ENCODE measurements around the gene NUDT9.
"Not testable (repeated sequence)": the region's sequence is repeated elsewhere in the genome, so short reads cannot be mapped to it uniquely, and the experiment has no call there.

NUDT9 gene

GRCh38 chr4:87433342-87433741 is 11.0 kb downstream of the NUDT9 start:
- FAIRE-seq (no peak), DNase-seq (ENCODE audit: insufficient read length) (no peak)
- no peak for TF ChIP-seq TAF1 (IDR thresholded peaks at IDR 0.05; ENCODE audit: borderline replicate concordance, low read depth, low read length)
- no peak for TF ChIP-seq POLR2A (IDR thresholded peaks at IDR 0.05; ENCODE audit: low read depth, low read length)
- no peak for TF ChIP-seq POLR2AphosphoS5 (IDR thresholded peaks at IDR 0.05; ENCODE audit: low read depth, low read length)

GRCh38 chr4:87442889-87443288 is 20.5 kb downstream of the NUDT9 start:
- FAIRE-seq (no peak), DNase-seq (ENCODE audit: insufficient read length) (no peak)
- no peak for TF ChIP-seq TAF1 (IDR thresholded peaks at IDR 0.05; ENCODE audit: borderline replicate concordance, low read depth, low read length)
- no peak for TF ChIP-seq POLR2AphosphoS5 (IDR thresholded peaks at IDR 0.05; ENCODE audit: low read depth, low read length)
- no peak for TF ChIP-seq POLR2A (IDR thresholded peaks at IDR 0.05; ENCODE audit: low read depth, low read length)

GRCh38 chr4:87444741-87445140 is 22.4 kb downstream of the NUDT9 start:
- DNase-seq (ENCODE audit: insufficient read length) (no peak), FAIRE-seq (no peak)
- no peak for TF ChIP-seq POLR2A (IDR thresholded peaks at IDR 0.05; ENCODE audit: low read depth, low read length)
- TF ChIP-seq TAF1 (IDR thresholded peaks at IDR 0.05; ENCODE audit: borderline replicate concordance, low read depth, low read length) = no peak
- no peak for TF ChIP-seq POLR2AphosphoS5 (IDR thresholded peaks at IDR 0.05; ENCODE audit: low read depth, low read length)

GRCh38 chr4:87445964-87446363 is 23.6 kb downstream of the NUDT9 start:
- FAIRE-seq = no peak
- no peak for DNase-seq (ENCODE audit: insufficient read length)

GRCh38 chr4:87446375-87446774 is 24.0 kb downstream of the NUDT9 start:
- DNase-seq (ENCODE audit: insufficient read length); FAIRE-seq: not testable (repeated sequence)

More at GRCh38 chr4:87445964-87446363, 23.6 kb downstream of the NUDT9 start:
- TF ChIP-seq POLR2AphosphoS5 (IDR thresholded peaks at IDR 0.05; ENCODE audit: low read depth, low read length) = no peak

GRCh38 chr4:87451537-87451936 is 29.2 kb downstream of the NUDT9 start:
- no peak for DNase-seq (ENCODE audit: insufficient read length)
- TF ChIP-seq TAF1 (IDR thresholded peaks at IDR 0.05; ENCODE audit: borderline replicate concordance, low read depth, low read length) (no peak), POLR2A (IDR thresholded peaks at IDR 0.05; ENCODE audit: low read depth, low read length) (no peak), POLR2AphosphoS5 (IDR thresholded peaks at IDR 0.05; ENCODE audit: low read depth, low read length) (no peak)
- FAIRE-seq = no peak

- FAIRE-seq (no peak), DNase-seq (ENCODE audit: insufficient read length) (no peak)
- no peak for TF ChIP-seq POLR2AphosphoS5 (IDR thresholded peaks at IDR 0.05; ENCODE audit: low read depth, low read length)
- TF ChIP-seq POLR2A (IDR thresholded peaks at IDR 0.05; ENCODE audit: low read depth, low read length) = no peak
- no peak for TF ChIP-seq TAF1 (IDR thresholded peaks at IDR 0.05; ENCODE audit: borderline replicate concordance, low read depth, low read length)
Measured at GRCh38 chr4:87458913-87459312, 36.5 kb downstream of the NUDT9 start.

- no peak for FAIRE-seq
Measured at GRCh38 chr4:87461281-87461700, 38.9 kb downstream of the NUDT9 start.

GRCh38 chr4:87462102-87462501 is 39.7 kb downstream of the NUDT9 start:
- FAIRE-seq (no peak), DNase-seq (ENCODE audit: insufficient read length) (no peak)
- TF ChIP-seq POLR2AphosphoS5 (IDR thresholded peaks at IDR 0.05; ENCODE audit: low read depth, low read length) (no peak), POLR2A (IDR thresholded peaks at IDR 0.05; ENCODE audit: low read depth, low read length) (no peak), TAF1 (IDR thresholded peaks at IDR 0.05; ENCODE audit: borderline replicate concordance, low read depth, low read length) (no peak)

More at GRCh38 chr4:87461281-87461700, 38.9 kb downstream of the NUDT9 start:
- TF ChIP-seq TAF1 (IDR thresholded peaks at IDR 0.05; ENCODE audit: borderline replicate concordance, low read depth, low read length) (no peak), POLR2AphosphoS5 (IDR thresholded peaks at IDR 0.05; ENCODE audit: low read depth, low read length) (no peak), POLR2A (IDR thresholded peaks at IDR 0.05; ENCODE audit: low read depth, low read length) (no peak)
- DNase-seq (ENCODE audit: insufficient read length) = no peak

- DNase-seq (ENCODE audit: insufficient read length) (no peak), FAIRE-seq (no peak)
- TF ChIP-seq TAF1 (IDR thresholded peaks at IDR 0.05; ENCODE audit: borderline replicate concordance, low read depth, low read length) (no peak), POLR2AphosphoS5 (IDR thresholded peaks at IDR 0.05; ENCODE audit: low read depth, low read length) (no peak), POLR2A (IDR thresholded peaks at IDR 0.05; ENCODE audit: low read depth, low read length) (no peak)
Measured at GRCh38 chr4:87465739-87466366, 43.5 kb downstream of the NUDT9 start.

GRCh38 chr4:87469390-87469789 is 47.0 kb downstream of the NUDT9 start:
- FAIRE-seq (peak; percentile 42), DNase-seq (ENCODE audit: insufficient read length) (no peak)
- TF ChIP-seq TAF1 (IDR thresholded peaks at IDR 0.05; ENCODE audit: borderline replicate concordance, low read depth, low read length) = no peak
- TF ChIP-seq POLR2AphosphoS5 (IDR thresholded peaks at IDR 0.05; ENCODE audit: low read depth, low read length) = no peak
- no peak for TF ChIP-seq POLR2A (IDR thresholded peaks at IDR 0.05; ENCODE audit: low read depth, low read length)

GRCh38 chr4:87476934-87477333 is 54.6 kb downstream of the NUDT9 start:
- no peak for FAIRE-seq
- TF ChIP-seq TAF1 (IDR thresholded peaks at IDR 0.05; ENCODE audit: borderline replicate concordance, low read depth, low read length) (no peak), POLR2AphosphoS5 (IDR thresholded peaks at IDR 0.05; ENCODE audit: low read depth, low read length) (no peak), POLR2A (IDR thresholded peaks at IDR 0.05; ENCODE audit: low read depth, low read length) (no peak)
- DNase-seq (ENCODE audit: insufficient read length) = no peak
